HG03175 (cell line): Measurements from ENCODE around the gene IMMT.
"Not testable (repeated sequence)": the region's sequence is repeated elsewhere in the genome, so short reads cannot be mapped to it uniquely, and the experiment has no call there.

Experiments
- ATAC-seq: cut with Tn5 transposase; IDR thresholded peaks from one replicate; pipeline ENCODE4 v1.9.1; 2021; ENCODE audit warnings: mild to moderate bottlenecking, moderate library complexity; ENCODE audit not compliant: unreplicated experiment

The IMMT gene

GRCh38 chr2:86202336-86202692 lies 7.1 kb upstream of the IMMT start:
- ATAC-seq: no peak

- ATAC-seq: no peak
Measured at GRCh38 chr2:86201671-86202335, 6.5 kb upstream of the IMMT start.

GRCh38 chr2:86200564-86200963 lies 5.3 kb upstream of the IMMT start:
- not testable (repeated sequence) for ATAC-seq

GRCh38 chr2:86199834-86200177 lies 4.5 kb upstream of the IMMT start:
- no peak for ATAC-seq

GRCh38 chr2:86195808-86196387 lies 636 bp upstream of the IMMT start:
- peak; percentile 1 for ATAC-seq

- ATAC-seq: no peak
Measured at GRCh38 chr2:86194751-86195054, 559 bp downstream of the IMMT start.

GRCh38 chr2:86193901-86194567 lies 1.2 kb downstream of the IMMT start:
- ATAC-seq: no peak

- no peak for ATAC-seq
Measured at GRCh38 chr2:86189782-86190416, 5.4 kb downstream of the IMMT start.

- no peak for ATAC-seq
Measured at GRCh38 chr2:86186431-86186830, 8.8 kb downstream of the IMMT start.

- ATAC-seq: no peak
Measured at GRCh38 chr2:86185517-86186212, 9.6 kb downstream of the IMMT start.

GRCh38 chr2:86176597-86176996 lies 18.7 kb downstream of the IMMT start:
- ATAC-seq: no peak

- ATAC-seq: no peak
Measured at GRCh38 chr2:86175828-86176227, 19.4 kb downstream of the IMMT start.

- no peak for ATAC-seq
Measured at GRCh38 chr2:86174445-86174844, 20.8 kb downstream of the IMMT start.

GRCh38 chr2:86172610-86173009 lies 22.7 kb downstream of the IMMT start:
- no peak for ATAC-seq

- ATAC-seq: no peak
Measured at GRCh38 chr2:86171295-86171694, 24.0 kb downstream of the IMMT start.

GRCh38 chr2:86170449-86170848 lies 24.8 kb downstream of the IMMT start:
- ATAC-seq: no peak

- ATAC-seq: no peak
Measured at GRCh38 chr2:86160156-86160952, 34.9 kb downstream of the IMMT start.

- ATAC-seq: no peak
Measured at GRCh38 chr2:86158286-86158685, 37.0 kb downstream of the IMMT start.

GRCh38 chr2:86157009-86157556 lies 38.2 kb downstream of the IMMT start:
- no peak for ATAC-seq

GRCh38 chr2:86150502-86150901 lies 44.8 kb downstream of the IMMT start:
- ATAC-seq: no peak

GRCh38 chr2:86147793-86148192 lies 47.5 kb downstream of the IMMT start:
- ATAC-seq: no peak
